Osteocyte (in vitro differentiated cells): ENCODE results near the gene NUDT6. TPM values are rescaled to one million over a fixed set of nuclear protein-coding genes. Genes with fewer than 3 reads are reported as not detected.

ENCODE experiments used
- DNase-seq: peaks from one replicate; pipeline ENCODE4 v3.0.0; 2021; ENCODE audit warnings: mixed read lengths; ENCODE audit not compliant: unreplicated experiment; ENCODE audit errors: extremely low spot score
- H3K27ac Mint-ChIP-seq: one replicate; pipeline ENCODE4 v1.8.0; 2021; ENCODE audit warnings: mild to moderate bottlenecking, mixed read lengths; ENCODE audit not compliant: unreplicated experiment
- H3K27me3 Mint-ChIP-seq: one replicate; pipeline ENCODE4 v1.8.0; 2021; ENCODE audit warnings: mixed read lengths; ENCODE audit not compliant: unreplicated experiment
- H3K36me3 Mint-ChIP-seq: one replicate; pipeline ENCODE4 v1.8.0; 2021; ENCODE audit warnings: mixed read lengths; ENCODE audit not compliant: unreplicated experiment
- H3K4me1 Mint-ChIP-seq: one replicate; pipeline ENCODE4 v1.8.0; 2021; ENCODE audit warnings: mixed read lengths; ENCODE audit not compliant: unreplicated experiment
- H3K4me3 Mint-ChIP-seq: one replicate; pipeline ENCODE4 v1.8.0; 2021; ENCODE audit warnings: mild to moderate bottlenecking, moderate library complexity, mixed read lengths; ENCODE audit not compliant: unreplicated experiment
- H3K9me3 Mint-ChIP-seq: one replicate; pipeline ENCODE4 v1.8.0; 2021; ENCODE audit warnings: mixed read lengths; ENCODE audit not compliant: unreplicated experiment
- total RNA-seq: library from RNA; stranded (reverse); gene quantifications from 2 replicates; pipeline ENCODE4 v1.2.1, GENCODE V29; 2021
- TF ChIP-seq, protein P1 (sequence below): fragments of 200-600 bp; sonication (generic); IDR thresholded peaks from 2 replicates; pipeline ENCODE4 v1.5.0; 2021; ENCODE audit warnings: antibody characterized with exemption, mild to moderate bottlenecking, moderate library complexity

NUDT6 gene
- total RNA-seq, 1 donor from 2014 or later: 4.8 TPM

DNA sequence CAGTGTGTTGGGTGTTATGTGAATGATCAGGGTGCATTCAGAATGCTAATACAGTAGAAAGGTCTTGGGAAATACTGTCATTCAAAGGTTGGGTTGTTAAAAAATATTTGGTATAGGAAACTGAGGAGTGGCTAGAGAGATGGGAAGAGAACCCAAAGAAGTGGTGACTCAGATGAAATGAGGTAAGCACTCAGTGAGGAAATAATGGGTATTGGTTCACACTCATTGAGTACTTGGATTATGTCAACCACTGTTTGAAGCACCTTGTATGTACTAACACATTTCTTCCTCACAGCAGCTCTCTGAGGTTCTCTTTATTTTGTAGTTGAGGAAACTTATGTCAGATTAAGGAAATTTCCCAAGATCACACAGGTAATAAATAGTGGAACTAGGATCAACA is 40.8 kb upstream of the NUDT6 start:
- no peak for DNase-seq
- no peak overlapping the region for H3K27ac Mint-ChIP-seq
- H3K4me3 Mint-ChIP-seq: no peak overlapping the region
- TF ChIP-seq, protein P1, sequence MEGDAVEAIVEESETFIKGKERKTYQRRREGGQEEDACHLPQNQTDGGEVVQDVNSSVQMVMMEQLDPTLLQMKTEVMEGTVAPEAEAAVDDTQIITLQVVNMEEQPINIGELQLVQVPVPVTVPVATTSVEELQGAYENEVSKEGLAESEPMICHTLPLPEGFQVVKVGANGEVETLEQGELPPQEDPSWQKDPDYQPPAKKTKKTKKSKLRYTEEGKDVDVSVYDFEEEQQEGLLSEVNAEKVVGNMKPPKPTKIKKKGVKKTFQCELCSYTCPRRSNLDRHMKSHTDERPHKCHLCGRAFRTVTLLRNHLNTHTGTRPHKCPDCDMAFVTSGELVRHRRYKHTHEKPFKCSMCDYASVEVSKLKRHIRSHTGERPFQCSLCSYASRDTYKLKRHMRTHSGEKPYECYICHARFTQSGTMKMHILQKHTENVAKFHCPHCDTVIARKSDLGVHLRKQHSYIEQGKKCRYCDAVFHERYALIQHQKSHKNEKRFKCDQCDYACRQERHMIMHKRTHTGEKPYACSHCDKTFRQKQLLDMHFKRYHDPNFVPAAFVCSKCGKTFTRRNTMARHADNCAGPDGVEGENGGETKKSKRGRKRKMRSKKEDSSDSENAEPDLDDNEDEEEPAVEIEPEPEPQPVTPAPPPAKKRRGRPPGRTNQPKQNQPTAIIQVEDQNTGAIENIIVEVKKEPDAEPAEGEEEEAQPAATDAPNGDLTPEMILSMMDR: no peak
- H3K36me3 Mint-ChIP-seq: peaks cover 4% of the 10 kb centered on the region
- no peaks in the 10 kb centered on the region for H3K27me3 Mint-ChIP-seq
- peaks cover 7% of the 10 kb centered on the region for H3K9me3 Mint-ChIP-seq
- peaks cover 46% of the 10 kb centered on the region for H3K4me1 Mint-ChIP-seq

GRCh38 chr4:122960611-122961000 is 38.2 kb upstream of the NUDT6 start:
- H3K4me1 Mint-ChIP-seq: peaks cover 29% of the 10 kb centered on the region
- DNase-seq: no peak
- TF ChIP-seq, protein P1: no peak
- H3K4me3 Mint-ChIP-seq: no peak overlapping the region
- peaks cover 7% of the 10 kb centered on the region for H3K9me3 Mint-ChIP-seq
- peaks cover 5% of the 10 kb centered on the region for H3K36me3 Mint-ChIP-seq
- H3K27me3 Mint-ChIP-seq: no peaks in the 10 kb centered on the region
- peak overlapping the region; percentile 47 for H3K27ac Mint-ChIP-seq

- Mint-ChIP-seq H3K4me3 (no peak overlapping the region), H3K4me1 (peaks cover 28% of the 10 kb centered on the region), H3K27me3 (no peaks in the 10 kb centered on the region), H3K9me3 (peaks cover 7% of the 10 kb centered on the region), H3K36me3 (peaks cover 5% of the 10 kb centered on the region), H3K27ac (peak overlapping the region; percentile 47)
- no peak for DNase-seq
- TF ChIP-seq, protein P1: no peak
Observed at GRCh38 chr4:122959981-122960610, 37.7 kb upstream of the NUDT6 start.

DNA sequence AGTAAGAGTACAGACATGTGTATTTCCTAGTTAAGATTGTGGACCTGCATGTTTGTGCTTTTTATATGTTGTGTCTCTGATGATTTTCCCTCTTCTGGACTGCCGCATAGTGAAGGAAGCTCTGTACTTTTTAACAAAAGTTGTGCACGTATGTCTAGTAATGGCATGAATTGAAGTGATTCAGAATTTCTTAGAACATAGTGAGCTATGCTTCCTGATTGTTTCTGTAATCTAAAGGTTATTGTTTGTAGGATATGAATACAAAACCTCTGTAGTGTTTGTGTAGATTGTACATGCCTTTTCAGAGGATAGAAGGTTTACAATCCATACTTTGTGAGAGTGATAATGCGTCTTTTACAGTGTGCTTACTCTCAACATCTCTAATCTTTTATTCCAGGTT is 37.0 kb upstream of the NUDT6 start:
- H3K4me3 Mint-ChIP-seq: no peak overlapping the region
- H3K27me3 Mint-ChIP-seq: no peaks in the 10 kb centered on the region
- H3K27ac Mint-ChIP-seq: no peak overlapping the region
- TF ChIP-seq, protein P1: no peak
- DNase-seq: no peak
- H3K4me1 Mint-ChIP-seq: peaks cover 24% of the 10 kb centered on the region
- H3K36me3 Mint-ChIP-seq: peaks cover 5% of the 10 kb centered on the region
- peaks cover 7% of the 10 kb centered on the region for H3K9me3 Mint-ChIP-seq

- no peaks in the 10 kb centered on the region for H3K27me3 Mint-ChIP-seq
- no peak overlapping the region for H3K27ac Mint-ChIP-seq
- peaks cover 24% of the 10 kb centered on the region for H3K4me1 Mint-ChIP-seq
- TF ChIP-seq, protein P1: no peak
- peaks cover 6% of the 10 kb centered on the region for H3K9me3 Mint-ChIP-seq
- no peak overlapping the region for H3K4me3 Mint-ChIP-seq
- H3K36me3 Mint-ChIP-seq: peaks cover 5% of the 10 kb centered on the region
- no peak for DNase-seq
Observed at GRCh38 chr4:122958505-122958904, 36.1 kb upstream of the NUDT6 start.
